GM19455 (cell line): ENCODE results near the gene EYA2.

Source experiments
- ATAC-seq: cut with Tn5 transposase; IDR thresholded peaks from one replicate; pipeline ENCODE4 v1.9.1; 2021; ENCODE audit not compliant: unreplicated experiment

EYA2 gene

GRCh38 chr20:47031004-47031403 lies 136.4 kb downstream of the EYA2 start:
- no peak for ATAC-seq

GRCh38 chr20:47031821-47032220 lies 137.2 kb downstream of the EYA2 start:
- no peak for ATAC-seq

- ATAC-seq, result no peak
Measured at GRCh38 chr20:47032933-47033578, 138.4 kb downstream of the EYA2 start.

GRCh38 chr20:47033665-47034064 lies 139.0 kb downstream of the EYA2 start:
- no peak for ATAC-seq

- ATAC-seq, result no peak
Measured at GRCh38 chr20:47035026-47035590, 140.5 kb downstream of the EYA2 start.

GRCh38 chr20:47036091-47036870 lies 141.6 kb downstream of the EYA2 start:
- no peak for ATAC-seq

GRCh38 chr20:47038566-47039560 lies 144.2 kb downstream of the EYA2 start:
- ATAC-seq, result no peak

- no peak for ATAC-seq
Measured at GRCh38 chr20:47040506-47041125, 146.0 kb downstream of the EYA2 start.

GRCh38 chr20:47041396-47041899 lies 146.8 kb downstream of the EYA2 start:
- ATAC-seq, result no peak

- ATAC-seq, result no peak
Measured at GRCh38 chr20:47042464-47042863, 147.8 kb downstream of the EYA2 start.

- no peak for ATAC-seq
Measured at GRCh38 chr20:47043086-47043485, 148.4 kb downstream of the EYA2 start.

GRCh38 chr20:47044938-47045337 lies 150.3 kb downstream of the EYA2 start:
- ATAC-seq, result no peak

GRCh38 chr20:47048054-47048453 lies 153.4 kb downstream of the EYA2 start:
- no peak for ATAC-seq

GRCh38 chr20:47049771-47050170 lies 155.1 kb downstream of the EYA2 start:
- ATAC-seq, result no peak

GRCh38 chr20:47050996-47051395 lies 156.4 kb downstream of the EYA2 start:
- no peak for ATAC-seq

- ATAC-seq, result no peak
Measured at GRCh38 chr20:47051936-47052526, 157.4 kb downstream of the EYA2 start.

- ATAC-seq, result no peak
Measured at GRCh38 chr20:47054506-47054905, 159.9 kb downstream of the EYA2 start.

GRCh38 chr20:47054945-47055344 lies 160.3 kb downstream of the EYA2 start:
- no peak for ATAC-seq

GRCh38 chr20:47055699-47056369 lies 161.2 kb downstream of the EYA2 start:
- no peak for ATAC-seq
